GM18909 (cell line): ENCODE data around the gene USP24.
"Not testable (repeated sequence)": the region's sequence is repeated elsewhere in the genome, so short reads cannot be mapped to it uniquely, and the experiment has no call there.

Experiments
- ATAC-seq: cut with Tn5 transposase; IDR thresholded peaks from one replicate; pipeline ENCODE4 v1.9.1; 2021; ENCODE audit warnings: mild to moderate bottlenecking; ENCODE audit not compliant: unreplicated experiment, poor library complexity

Gene USP24

GRCh38 chr1:55199735-55200134, 15.4 kb downstream of the USP24 start:
- ATAC-seq = not testable (repeated sequence)

- no peak for ATAC-seq
Measured at GRCh38 chr1:55198044-55198443, 17.1 kb downstream of the USP24 start.

GRCh38 chr1:55197099-55197498, 18.1 kb downstream of the USP24 start:
- ATAC-seq = no peak

DNA sequence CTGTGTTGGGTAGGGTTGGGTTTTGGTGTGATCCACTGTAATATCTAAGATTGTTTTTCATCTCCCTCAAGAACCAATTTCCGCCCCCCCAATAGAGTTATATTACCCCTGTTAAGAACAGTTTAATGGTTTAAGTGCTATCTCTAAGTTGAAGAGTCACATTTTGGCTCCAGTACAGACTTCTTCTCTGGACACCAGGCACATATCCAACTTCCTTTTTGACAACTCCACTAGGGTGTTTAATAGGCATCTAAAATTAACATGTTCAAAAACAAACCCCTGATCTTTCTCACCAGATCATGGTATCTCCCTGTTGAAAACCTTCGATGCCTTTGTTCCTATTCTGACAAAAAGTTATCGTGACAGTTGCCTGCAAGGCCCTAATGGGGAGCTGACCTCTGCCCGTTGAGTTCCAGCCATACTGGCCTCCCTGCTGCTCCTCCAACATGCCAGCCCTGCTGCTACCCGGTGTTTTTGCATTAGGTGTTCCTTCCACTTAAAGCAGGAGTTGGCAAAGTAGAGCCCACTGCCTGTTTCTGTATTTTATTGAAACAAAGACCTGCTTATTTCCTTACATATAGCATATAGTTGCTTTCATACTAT, 18.6 kb downstream of the USP24 start:
- no peak for ATAC-seq

DNA sequence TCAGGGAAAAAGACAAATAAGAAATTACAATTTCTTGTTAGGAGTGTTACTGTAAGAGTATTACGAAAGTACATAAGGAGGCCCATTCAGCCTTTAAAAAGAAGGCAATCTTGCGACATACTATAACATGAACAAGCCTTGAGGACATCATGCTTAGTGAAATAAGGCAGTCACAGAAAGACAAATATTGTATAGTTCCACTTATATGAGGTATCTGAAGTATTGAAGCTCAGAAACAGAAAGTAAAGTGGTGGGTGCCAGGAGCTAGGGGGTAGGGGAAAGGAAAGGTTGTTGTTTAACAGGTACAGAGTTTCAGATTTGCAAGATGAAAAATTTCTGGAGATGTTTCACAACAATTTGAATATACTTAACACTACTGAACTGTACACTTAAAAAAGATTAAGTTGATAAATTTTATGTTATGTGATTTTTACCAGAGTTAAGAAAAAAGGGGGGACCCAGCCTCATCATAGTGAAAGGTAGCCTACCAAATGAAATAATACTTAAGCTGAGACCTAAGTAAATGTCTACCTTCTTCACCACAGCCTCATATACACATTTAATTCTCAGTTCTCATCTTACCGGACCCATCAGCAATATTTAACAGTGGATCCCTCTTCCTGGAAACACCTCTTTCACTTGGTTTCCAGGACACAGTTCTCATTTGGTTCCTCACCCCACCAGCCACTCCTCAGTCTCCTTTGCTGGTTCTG, 19.5 kb downstream of the USP24 start:
- ATAC-seq = peak; percentile 82

GRCh38 chr1:55194851-55195250, 20.3 kb downstream of the USP24 start:
- ATAC-seq = no peak

DNA sequence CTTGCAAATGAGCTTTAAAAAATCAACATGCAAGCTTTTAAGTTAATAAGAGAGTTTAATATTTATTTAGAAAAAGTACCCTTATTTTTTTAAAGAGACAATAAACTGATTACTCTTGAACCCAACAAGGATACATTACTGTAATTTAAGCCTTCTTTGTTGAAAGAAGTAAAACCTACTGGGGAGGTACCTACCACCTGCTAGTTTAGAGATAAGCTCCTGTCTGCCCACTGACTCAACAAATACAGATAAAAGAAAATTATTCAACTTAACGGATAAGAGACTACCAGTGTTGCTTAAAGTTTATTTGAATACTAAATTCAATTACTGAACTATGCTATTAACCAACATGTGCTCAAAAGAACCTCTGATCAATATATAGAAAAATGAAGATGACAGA, 23.1 kb downstream of the USP24 start:
- ATAC-seq = no peak

- ATAC-seq = not testable (repeated sequence)
Measured at GRCh38 chr1:55191219-55191952, 23.8 kb downstream of the USP24 start.

DNA sequence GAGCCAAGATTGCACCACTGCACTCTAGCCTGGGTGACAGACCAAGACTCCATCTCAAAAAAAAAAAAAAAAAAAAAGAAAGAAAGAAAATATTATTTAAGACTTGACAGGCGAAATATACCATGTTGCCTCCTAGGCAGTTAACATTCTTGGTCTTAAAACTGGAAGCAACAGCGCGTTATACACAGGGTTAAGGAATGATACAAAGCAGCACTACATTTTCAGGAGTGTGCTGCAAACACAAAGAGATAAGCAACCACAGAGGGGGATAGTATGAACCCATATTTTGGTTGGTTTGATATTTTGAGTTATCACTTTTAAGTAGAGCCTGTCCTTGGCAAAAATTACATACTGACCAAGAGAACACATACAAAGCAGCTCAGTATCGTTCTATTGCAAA, 25.1 kb downstream of the USP24 start:
- no peak for ATAC-seq

DNA sequence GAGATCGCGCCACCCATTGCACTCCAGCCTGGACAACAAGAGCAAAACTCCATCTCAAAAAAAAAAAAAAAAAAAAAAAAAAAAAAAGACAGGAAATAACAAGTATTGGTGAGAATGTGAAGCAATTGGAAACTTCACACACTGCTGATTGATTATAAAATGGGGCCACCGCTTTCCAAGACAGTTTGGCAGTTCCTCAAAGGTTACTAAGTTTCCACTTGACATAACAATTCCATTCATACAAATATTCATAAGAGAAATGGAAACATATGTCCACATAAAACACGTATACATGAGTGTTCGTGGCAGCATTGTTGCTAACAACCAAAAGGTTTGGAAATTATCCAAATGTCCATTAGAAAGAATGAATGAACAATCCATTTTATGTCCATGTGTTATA, 26.3 kb downstream of the USP24 start:
- no peak for ATAC-seq

DNA sequence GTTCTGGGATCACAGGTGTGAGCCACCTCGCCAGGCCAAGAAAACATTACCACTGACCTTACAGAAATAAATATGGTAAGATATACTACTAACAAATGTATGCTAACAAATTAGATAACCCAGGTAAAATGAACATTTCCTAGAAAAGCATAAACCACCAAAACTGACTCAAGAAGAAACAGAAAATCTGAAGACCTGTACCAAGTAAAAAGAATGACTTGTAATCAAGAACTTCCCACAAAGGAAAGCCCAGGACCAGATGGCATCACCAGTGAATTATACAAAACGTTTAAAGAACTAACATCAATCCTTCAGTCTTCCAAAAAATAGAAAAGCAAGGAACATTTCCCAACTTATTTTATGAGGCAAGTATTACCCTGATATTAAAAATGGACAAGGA, 29.3 kb downstream of the USP24 start:
- no peak for ATAC-seq

GRCh38 chr1:55184859-55185258, 30.3 kb downstream of the USP24 start:
- no peak for ATAC-seq

DNA sequence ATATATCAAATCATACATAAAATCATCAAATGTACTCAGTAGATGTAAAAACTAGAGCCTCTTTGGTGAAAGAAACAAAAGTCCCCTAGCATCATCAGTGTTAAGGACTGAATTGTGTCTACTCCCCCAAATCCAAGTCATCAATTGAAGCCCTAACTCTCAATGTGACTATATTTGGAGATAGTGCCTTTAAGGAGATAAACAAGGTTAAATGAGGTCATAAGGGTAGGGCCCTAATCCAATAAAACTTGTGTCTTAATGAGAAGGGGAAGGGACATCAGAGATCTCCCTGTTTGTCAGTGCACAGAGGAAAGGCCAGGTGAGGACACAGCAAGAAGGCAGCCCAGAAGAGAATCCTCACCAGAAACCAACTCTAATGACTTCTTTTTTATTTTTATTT, 33.5 kb downstream of the USP24 start:
- ATAC-seq = no peak

- no peak for ATAC-seq
Measured at GRCh38 chr1:55180075-55180670, 35.0 kb downstream of the USP24 start.

DNA sequence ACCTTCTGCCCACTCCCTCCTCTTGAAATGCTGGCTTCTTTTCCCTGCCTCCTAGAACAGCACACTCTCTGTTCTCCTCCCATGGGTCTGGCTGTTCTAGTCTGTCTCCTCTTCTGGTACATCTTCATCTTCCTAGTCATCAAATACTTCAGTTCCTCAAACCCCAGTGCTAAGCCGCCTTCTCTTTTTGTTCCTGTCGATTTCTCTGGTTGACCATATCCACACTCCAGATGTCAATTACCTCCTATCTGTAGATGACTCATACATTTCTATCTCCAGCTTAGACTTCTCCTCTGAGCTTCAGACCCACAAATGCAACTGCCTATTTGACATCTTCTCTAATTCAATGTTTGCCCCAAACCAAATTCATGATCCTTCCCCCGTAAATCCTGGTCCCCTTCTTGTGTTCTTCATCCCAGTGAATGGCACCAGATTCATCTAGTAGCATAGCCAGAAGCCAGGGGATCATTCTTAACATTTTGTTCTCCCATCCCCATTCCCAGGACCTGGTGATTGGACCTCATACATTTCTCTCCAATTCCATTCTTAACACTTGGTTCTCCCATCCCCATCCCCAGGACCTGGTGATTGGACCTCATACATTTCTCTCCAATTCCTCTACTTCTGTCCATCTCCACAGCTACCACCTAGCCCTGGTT, 35.9 kb downstream of the USP24 start:
- ATAC-seq = no peak

DNA sequence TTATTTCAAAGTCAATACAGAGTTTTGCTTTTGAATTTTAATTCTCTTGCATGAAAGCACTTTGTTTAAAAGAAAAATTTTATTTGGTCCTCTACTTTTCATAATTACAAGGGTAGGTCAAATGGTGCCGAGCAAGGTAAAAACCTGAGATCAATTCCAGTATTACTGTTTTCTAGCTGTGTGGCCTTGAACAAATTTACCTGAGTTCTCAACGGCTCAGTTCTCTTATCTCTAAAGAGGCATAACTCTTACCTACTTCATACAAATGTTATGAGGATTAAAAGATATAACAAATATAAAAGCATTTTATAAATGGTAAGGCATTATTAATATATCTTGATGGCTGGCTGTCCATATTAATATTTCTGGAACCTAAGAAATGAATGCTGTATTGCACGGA, 42.5 kb downstream of the USP24 start:
- ATAC-seq = no peak

DNA sequence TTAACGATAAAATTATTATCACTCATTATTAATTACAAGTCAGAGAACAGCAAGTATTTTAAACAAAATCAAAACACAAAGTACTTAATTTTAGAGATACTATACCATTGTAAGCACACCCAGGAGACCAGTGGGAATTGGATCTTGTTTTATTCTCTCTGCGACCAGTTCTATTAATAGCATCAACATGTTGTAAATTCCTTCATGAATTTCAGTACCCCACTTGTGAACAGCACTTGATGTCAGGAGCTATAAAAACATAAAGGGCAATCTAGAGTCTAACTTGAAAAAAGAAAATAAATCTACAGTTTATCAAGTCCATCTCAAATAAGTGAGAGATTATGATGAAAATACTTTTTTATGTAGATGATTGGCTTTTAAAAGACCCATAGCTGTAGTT, 42.9 kb downstream of the USP24 start:
- ATAC-seq = no peak

GRCh38 chr1:55171694-55172093, 43.5 kb downstream of the USP24 start:
- no peak for ATAC-seq

DNA sequence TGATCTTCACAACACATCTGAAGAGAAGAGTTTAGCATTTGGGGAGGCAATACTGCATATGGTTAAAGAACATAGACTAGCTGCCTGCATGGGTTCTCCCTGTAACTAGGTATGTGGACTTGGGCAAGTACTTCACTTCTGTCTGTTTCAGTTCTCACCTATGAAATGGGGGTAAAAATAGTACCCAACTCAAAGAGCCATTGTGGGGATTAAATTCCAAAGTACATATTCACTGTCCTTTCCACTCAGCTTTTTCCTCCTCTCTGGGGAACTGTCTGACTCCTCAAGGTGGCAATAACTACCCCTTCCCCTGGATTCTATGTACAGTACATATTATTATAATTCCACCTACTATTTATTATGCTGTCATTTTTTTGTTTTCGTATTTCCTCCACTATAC, 44.7 kb downstream of the USP24 start:
- ATAC-seq = no peak

DNA sequence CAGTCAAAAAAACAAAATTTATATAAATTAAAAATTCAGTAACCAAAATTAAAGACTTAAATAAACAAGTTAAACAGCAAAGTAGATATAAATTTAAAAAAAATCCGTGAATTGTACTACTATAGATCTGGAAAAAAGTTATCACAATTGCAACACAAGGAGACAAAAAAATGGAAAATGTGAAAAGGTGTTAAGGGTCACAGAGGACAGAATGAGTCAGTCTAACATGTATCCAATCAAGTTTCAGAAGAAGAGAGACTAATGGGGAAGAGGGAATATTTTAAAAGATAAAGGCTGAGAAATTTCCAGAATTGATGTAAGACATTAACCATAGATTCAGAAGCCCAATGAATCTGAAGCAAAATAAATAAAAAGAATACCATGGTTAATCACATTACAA, 46.0 kb downstream of the USP24 start:
- ATAC-seq = no peak

DNA sequence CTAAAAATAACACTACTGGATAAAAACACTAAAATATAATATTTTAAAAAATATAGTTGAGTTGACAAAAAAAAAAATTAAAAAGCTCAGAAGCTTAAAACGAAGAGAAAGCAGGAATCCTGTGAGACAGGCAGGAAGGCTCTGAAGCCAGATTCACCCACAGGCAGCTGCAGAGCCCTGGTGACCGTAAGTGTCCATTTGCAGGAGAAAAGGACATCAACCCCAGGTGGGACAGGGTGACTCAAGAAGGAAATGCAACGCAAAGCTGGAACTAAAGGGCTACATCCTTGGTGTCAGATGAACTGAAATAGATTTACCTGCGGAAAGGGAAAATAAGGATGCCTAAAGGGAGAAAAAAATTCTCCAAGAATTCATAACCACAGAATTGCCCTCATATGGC, 46.8 kb downstream of the USP24 start:
- ATAC-seq = no peak
